MCF 10A (cell line): Measurements from ENCODE around the gene ATR. TPM values are rescaled to one million over a fixed set of nuclear protein-coding genes. Genes with fewer than 3 reads are reported as not detected.

Experiments
- BruUV-seq: library from RNA; stranded (reverse); fragments of 400-500 nt; replicated peaks from 2 replicates; lab custom pipeline; 2021; lab: Mats Ljungman, UMichigan
- CTCF ChIA-PET: fragments of 300-600 bp; sonication (Branson Sonifier 250); formaldehyde crosslinking; extraction: SDS; loops from one replicate; lab custom pipeline; 2021; ENCODE audit warnings: antibody characterized with exemption, inconsistent platforms; lab: Yijun Ruan, JAX
- POLR2A ChIA-PET: fragments of 300-600, 350-650 bp; sonication (Branson Sonifier 250); formaldehyde crosslinking; extraction: SDS; loops from one replicate; lab custom pipeline; 2020; ENCODE audit warnings: antibody characterized with exemption, inconsistent platforms; lab: Yijun Ruan, JAX
- DNase-seq: peaks from one replicate; pipeline ENCODE4 v3.0.0-alpha.2; 2018; ENCODE audit not compliant: unreplicated experiment
- H3K27ac Mint-ChIP-seq: one replicate; pipeline ENCODE4 v1.8.0; 2022; ENCODE audit warnings: mild to moderate bottlenecking, low read depth, mixed read lengths; ENCODE audit not compliant: unreplicated experiment
- H3K27me3 Mint-ChIP-seq: one replicate; pipeline ENCODE4 v1.8.0; 2022; ENCODE audit warnings: mixed read lengths; ENCODE audit not compliant: insufficient read depth, unreplicated experiment
- H3K36me3 Mint-ChIP-seq: one replicate; pipeline ENCODE4 v1.8.0; 2022; ENCODE audit warnings: mild to moderate bottlenecking, moderate library complexity, mixed read lengths; ENCODE audit not compliant: insufficient read depth, unreplicated experiment
- H3K4me1 Mint-ChIP-seq: one replicate; pipeline ENCODE4 v1.8.0; 2022; ENCODE audit warnings: mixed read lengths; ENCODE audit not compliant: insufficient read depth, unreplicated experiment
- H3K4me3 Mint-ChIP-seq: one replicate; pipeline ENCODE4 v1.8.0; 2022; ENCODE audit warnings: mild to moderate bottlenecking, moderate library complexity, mixed read lengths; ENCODE audit not compliant: unreplicated experiment
- H3K9me3 Mint-ChIP-seq: one replicate; pipeline ENCODE4 v1.8.0; 2022; ENCODE audit warnings: mixed read lengths; ENCODE audit not compliant: unreplicated experiment
- CTCF ChIP-seq: fragments of 200-600 bp; IDR thresholded peaks from one replicate; pipeline ENCODE4 v1.8.0; 2022; ENCODE audit warnings: antibody characterized with exemption, mild to moderate bottlenecking; ENCODE audit not compliant: unreplicated experiment
- intact Hi-C: fragments of 100-400 bp; cut with micrococcal nuclease; formaldehyde crosslinking; loops from 2 replicates; pipeline ENCODE4 v1.14.1; 2022
- total RNA-seq: library from RNA; stranded (reverse); gene quantifications from 2 replicates; pipeline ENCODE4 v1.2.3, GENCODE V29; 2022

ATR gene
- total RNA-seq, 1 experiment from 2014 or later, result 30.2 TPM

- CTCF ChIA-PET, result no interaction called here
- H3K4me3 Mint-ChIP-seq, result no peak overlapping the region
Observed at GRCh38 chr3:142467768-142468167, 110.8 kb downstream of the ATR start.

GRCh38 chr3:142460689-142461088, 117.8 kb downstream of the ATR start:
- POLR2A ChIA-PET, result interaction anchor here (1.1 kb wide), 1 partner anchor 17 kb away, joined by 3 read pairs; no protein-coding TSS in a partner anchor
- intact Hi-C loops, result no loop called here
- CTCF ChIA-PET, result no interaction called here
- H3K4me1 Mint-ChIP-seq, result no peaks in the 10 kb centered on the region
- no peaks in the 10 kb centered on the region for H3K9me3 Mint-ChIP-seq
- no peak for DNase-seq
- H3K4me3 Mint-ChIP-seq, result no peak overlapping the region
- no peak overlapping the region for H3K27ac Mint-ChIP-seq
- no peak for TF ChIP-seq CTCF
- peaks cover 48% of the 10 kb centered on the region for H3K36me3 Mint-ChIP-seq
- no TSS peak for BruUV-seq
- no peaks in the 10 kb centered on the region for H3K27me3 Mint-ChIP-seq

More at GRCh38 chr3:142467768-142468167, 110.8 kb downstream of the ATR start:
- no peak for DNase-seq
- BruUV-seq, result no TSS peak
- POLR2A ChIA-PET, result no interaction called here
- Mint-ChIP-seq H3K9me3 (no peaks in the 10 kb centered on the region), H3K27me3 (no peaks in the 10 kb centered on the region), H3K36me3 (peaks cover 16% of the 10 kb centered on the region), H3K27ac (no peak overlapping the region), H3K4me1 (no peaks in the 10 kb centered on the region)
- no peak for TF ChIP-seq CTCF
- intact Hi-C loops, result no loop called here

- H3K36me3 Mint-ChIP-seq, result peaks cover 48% of the 10 kb centered on the region
- no TSS peak for BruUV-seq
- DNase-seq, result peak; percentile 37
- no peaks in the 10 kb centered on the region for H3K9me3 Mint-ChIP-seq
- CTCF ChIA-PET, result no interaction called here
- H3K27me3 Mint-ChIP-seq, result no peaks in the 10 kb centered on the region
- intact Hi-C loops, result no loop called here
- H3K27ac Mint-ChIP-seq, result no peak overlapping the region
- H3K4me3 Mint-ChIP-seq, result no peak overlapping the region
- TF ChIP-seq CTCF, result no peak
- no peaks in the 10 kb centered on the region for H3K4me1 Mint-ChIP-seq
- POLR2A ChIA-PET, result interaction anchor here (1.1 kb wide), 1 partner anchor 17 kb away, joined by 3 read pairs; no protein-coding TSS in a partner anchor
Observed at GRCh38 chr3:142459929-142460328, 118.6 kb downstream of the ATR start.

- H3K4me1 Mint-ChIP-seq, result no peaks in the 10 kb centered on the region
- ChIA-PET POLR2A (no interaction called here), CTCF (interaction anchor here (0.5 kb wide), 1 partner anchor 541 kb away, joined by 3 read pairs; no protein-coding TSS in a partner anchor)
- H3K36me3 Mint-ChIP-seq, result peaks cover 55% of the 10 kb centered on the region
- no peaks in the 10 kb centered on the region for H3K27me3 Mint-ChIP-seq
- no peak overlapping the region for H3K27ac Mint-ChIP-seq
- H3K9me3 Mint-ChIP-seq, result no peaks in the 10 kb centered on the region
- BruUV-seq, result no TSS peak
- no peak for TF ChIP-seq CTCF
- DNase-seq, result no peak
- intact Hi-C loops, result no loop called here
- H3K4me3 Mint-ChIP-seq, result no peak overlapping the region
Observed at GRCh38 chr3:142459096-142459495, 119.4 kb downstream of the ATR start.
